SH-SY5Y (cell line): ENCODE results near the gene SUGCT.

Experiments
- GATA2 ChIP-seq: IDR thresholded peaks from 2 replicates; pipeline ENCODE4 v1.6.1; 2011; ENCODE audit warnings: mild to moderate bottlenecking, low read depth, low read length
- GATA3 ChIP-seq: IDR thresholded peaks from 2 replicates; pipeline ENCODE4 v1.6.1; 2011; ENCODE audit warnings: low read depth, mild to moderate bottlenecking, low read length, moderate library complexity

DNA sequence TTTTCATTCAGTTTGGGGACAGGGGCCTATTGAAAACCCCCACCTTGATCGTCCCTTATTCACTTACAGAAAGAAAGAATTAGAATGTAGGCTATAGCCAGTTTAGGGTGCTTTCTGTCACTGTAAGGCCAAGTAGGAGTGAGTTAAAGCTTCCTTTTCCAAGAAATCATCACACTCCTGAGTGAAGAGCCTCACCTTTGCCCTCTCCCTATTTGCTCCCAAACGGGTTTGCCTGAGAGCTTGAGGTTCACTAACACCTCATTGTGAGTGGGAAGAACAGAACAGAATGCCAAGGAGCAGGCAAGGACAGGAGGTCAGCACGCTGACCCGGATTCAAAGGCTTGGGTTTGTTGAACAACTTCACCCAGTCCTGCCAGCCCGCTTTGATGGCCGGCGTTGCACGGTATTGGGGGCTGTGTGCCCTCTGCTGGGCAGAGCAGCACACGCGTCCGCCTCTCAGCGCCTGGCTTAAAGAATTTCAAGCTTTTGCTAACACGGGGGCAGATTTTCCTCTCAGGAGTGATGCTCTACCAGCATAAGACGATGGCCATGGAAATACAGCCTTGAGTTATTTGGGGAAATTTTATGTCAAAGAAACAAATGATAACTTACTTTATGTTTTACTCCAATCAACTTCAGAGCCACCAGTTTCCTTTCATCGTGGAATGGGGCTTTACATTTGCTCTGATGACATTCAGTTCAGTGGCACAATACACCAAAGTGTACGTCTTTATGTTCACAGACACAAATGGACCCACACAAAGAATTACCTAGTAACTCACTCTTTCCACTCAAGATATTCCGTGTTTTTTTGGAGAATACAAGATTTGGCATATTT, 470.0 kb downstream of the SUGCT start:
- TF ChIP-seq GATA2: no peak
- TF ChIP-seq GATA3: no peak
